ENCODE measurements around the gene AP2A2. TPM values are rescaled to one million over a fixed set of nuclear protein-coding genes. Genes with fewer than 3 reads are reported as not detected.

AP2A2 gene
- total RNA-seq, 1 experiment from 2014 or later = 123 TPM

DNA sequence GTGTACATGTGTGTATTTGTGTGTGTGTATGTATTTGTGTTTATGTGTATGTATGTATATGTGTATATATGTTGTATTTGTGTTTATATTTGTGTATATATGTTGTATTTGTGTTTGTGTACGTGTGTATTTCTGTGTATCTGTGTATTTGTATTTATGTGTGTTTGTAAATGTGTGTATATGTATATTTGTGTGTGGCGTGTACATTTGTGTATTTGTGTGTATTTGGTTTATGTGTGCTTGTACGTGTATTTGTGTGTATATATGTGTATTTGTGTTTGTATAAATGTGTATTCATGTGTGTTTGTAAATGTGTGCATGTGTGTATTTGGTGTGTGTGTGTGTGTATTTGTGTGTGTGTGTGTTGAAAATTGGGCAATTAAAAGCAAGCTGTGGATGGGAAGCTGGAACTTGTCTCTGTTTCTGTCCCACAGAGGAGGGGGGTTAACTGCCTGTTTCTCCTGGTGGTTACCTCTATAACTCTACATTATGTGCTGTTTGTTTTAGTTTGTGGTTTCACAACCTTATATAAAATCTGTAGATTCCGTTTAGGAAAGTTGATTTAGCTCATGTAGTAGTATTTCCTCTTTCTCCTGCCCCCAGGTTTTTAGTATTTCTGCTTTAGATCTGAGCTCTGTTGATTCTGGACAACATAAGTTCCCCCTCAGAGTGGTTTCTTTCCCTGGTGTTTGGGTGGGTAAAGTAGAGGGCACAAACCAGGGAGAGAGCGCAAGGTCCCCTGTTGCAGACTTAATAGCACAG is 28.9 kb downstream of the AP2A2 start:
- no peak overlapping the region for H3K4me3 ChIP-seq (ENCODE audit: low read depth in 2 of 2, low read length in 2 of 2)
- POLR2A ChIA-PET = no interaction called here
- CTCF ChIA-PET = no interaction called here
- intact Hi-C loops (cut with micrococcal nuclease; ENCODE audit: unreplicated experiment) (no loop called here), in situ Hi-C loops (cut with HindIII; ENCODE audit: low pct_unique_long_range_greater_than_20kb, low sequenced_read_pairs) (no loop called here)
- no peaks in the 10 kb centered on the region for H3K9me3 ChIP-seq (ENCODE audit: control insufficient read depth, insufficient read depth, low read depth, low read length)
- TF ChIP-seq SIN3A (IDR thresholded peaks at IDR 0.05; ENCODE audit: borderline replicate concordance, insufficient read depth, low read depth, low read length) (no peak), TCF7L2 (IDR thresholded peaks at IDR 0.05; ENCODE audit: low read depth, low read length) (no peak), POLR2AphosphoS5 (IDR thresholded peaks at IDR 0.05; ENCODE audit: low read depth, low read length) (no peak)
- TF ChIP-seq, protein P1, sequence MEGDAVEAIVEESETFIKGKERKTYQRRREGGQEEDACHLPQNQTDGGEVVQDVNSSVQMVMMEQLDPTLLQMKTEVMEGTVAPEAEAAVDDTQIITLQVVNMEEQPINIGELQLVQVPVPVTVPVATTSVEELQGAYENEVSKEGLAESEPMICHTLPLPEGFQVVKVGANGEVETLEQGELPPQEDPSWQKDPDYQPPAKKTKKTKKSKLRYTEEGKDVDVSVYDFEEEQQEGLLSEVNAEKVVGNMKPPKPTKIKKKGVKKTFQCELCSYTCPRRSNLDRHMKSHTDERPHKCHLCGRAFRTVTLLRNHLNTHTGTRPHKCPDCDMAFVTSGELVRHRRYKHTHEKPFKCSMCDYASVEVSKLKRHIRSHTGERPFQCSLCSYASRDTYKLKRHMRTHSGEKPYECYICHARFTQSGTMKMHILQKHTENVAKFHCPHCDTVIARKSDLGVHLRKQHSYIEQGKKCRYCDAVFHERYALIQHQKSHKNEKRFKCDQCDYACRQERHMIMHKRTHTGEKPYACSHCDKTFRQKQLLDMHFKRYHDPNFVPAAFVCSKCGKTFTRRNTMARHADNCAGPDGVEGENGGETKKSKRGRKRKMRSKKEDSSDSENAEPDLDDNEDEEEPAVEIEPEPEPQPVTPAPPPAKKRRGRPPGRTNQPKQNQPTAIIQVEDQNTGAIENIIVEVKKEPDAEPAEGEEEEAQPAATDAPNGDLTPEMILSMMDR (IDR thresholded peaks at IDR 0.05) = no peak
- TF ChIP-seq, protein P2, sequence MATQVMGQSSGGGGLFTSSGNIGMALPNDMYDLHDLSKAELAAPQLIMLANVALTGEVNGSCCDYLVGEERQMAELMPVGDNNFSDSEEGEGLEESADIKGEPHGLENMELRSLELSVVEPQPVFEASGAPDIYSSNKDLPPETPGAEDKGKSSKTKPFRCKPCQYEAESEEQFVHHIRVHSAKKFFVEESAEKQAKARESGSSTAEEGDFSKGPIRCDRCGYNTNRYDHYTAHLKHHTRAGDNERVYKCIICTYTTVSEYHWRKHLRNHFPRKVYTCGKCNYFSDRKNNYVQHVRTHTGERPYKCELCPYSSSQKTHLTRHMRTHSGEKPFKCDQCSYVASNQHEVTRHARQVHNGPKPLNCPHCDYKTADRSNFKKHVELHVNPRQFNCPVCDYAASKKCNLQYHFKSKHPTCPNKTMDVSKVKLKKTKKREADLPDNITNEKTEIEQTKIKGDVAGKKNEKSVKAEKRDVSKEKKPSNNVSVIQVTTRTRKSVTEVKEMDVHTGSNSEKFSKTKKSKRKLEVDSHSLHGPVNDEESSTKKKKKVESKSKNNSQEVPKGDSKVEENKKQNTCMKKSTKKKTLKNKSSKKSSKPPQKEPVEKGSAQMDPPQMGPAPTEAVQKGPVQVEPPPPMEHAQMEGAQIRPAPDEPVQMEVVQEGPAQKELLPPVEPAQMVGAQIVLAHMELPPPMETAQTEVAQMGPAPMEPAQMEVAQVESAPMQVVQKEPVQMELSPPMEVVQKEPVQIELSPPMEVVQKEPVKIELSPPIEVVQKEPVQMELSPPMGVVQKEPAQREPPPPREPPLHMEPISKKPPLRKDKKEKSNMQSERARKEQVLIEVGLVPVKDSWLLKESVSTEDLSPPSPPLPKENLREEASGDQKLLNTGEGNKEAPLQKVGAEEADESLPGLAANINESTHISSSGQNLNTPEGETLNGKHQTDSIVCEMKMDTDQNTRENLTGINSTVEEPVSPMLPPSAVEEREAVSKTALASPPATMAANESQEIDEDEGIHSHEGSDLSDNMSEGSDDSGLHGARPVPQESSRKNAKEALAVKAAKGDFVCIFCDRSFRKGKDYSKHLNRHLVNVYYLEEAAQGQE (IDR thresholded peaks at IDR 0.05; ENCODE audit: insufficient read depth in 1 of 2, low read depth in 2 of 2, low read length in 1 of 2) = no peak
- DNase-seq (ENCODE audit: low read depth, low spot score) = no peak
- H3K4me1 ChIP-seq (ENCODE audit: control insufficient read depth, insufficient read depth, low read length) = peaks cover 6% of the 10 kb centered on the region; the same call in 1 of the 2 replicates
- no peak for ATAC-seq
- no peaks in the 10 kb centered on the region for H3K27me3 ChIP-seq (ENCODE audit: control insufficient read depth, insufficient read depth, low read length)
- peaks cover 4% of the 10 kb centered on the region for H3K36me3 ChIP-seq (ENCODE audit: control insufficient read depth, insufficient read depth, low read length)
- BruUV-seq (replicated peaks) = no TSS peak
- no peak overlapping the region for H3K27ac ChIP-seq (ENCODE audit: low read length)

DNA sequence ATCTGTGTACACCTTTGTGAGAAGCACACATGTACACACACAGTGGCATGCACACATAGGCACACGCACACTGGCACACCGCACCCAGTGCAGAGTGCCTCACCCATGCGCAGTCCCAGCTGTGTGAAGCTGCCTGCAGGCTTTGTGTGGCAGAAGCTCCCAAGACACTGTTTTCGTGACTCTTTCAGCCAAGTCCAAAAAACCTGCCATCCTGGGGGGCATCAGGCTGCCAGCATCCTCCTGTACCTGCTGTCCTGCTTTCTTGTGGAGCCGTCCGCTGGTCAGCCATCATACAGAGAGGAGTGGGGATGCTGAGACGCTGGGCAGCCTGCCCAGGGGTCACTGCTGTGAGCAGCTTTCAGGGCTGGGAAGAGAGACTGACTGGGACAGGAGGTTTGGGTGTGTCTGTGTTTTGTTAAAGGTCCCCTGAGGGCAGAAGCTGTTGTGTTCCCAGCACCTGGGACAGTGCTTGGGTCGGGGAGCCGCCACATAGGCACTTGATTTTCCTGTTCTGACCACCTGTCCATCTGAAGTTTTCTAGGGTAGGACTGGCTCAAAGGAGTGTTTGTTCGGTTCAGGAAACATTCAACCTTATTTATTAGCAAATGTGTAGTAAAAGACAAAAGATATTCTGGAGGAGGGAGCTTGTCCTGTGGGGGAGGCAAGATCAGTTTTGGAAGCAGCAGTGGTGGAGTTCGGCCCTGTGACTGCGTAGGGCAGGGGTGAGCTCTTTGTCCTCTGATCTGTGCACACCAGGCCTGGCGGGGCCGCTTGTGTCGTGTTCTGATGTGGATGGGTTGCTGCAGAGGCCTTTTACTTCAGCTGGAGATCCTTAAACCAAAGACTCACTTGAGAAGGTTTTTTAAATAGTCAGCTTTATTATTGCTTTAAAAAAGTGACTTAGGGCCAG is 29.7 kb downstream of the AP2A2 start:
- BruUV-seq (replicated peaks) = no TSS peak
- Histone ChIP-seq H3K27me3 (ENCODE audit: control insufficient read depth, insufficient read depth, low read length) (no peaks in the 10 kb centered on the region), H3K36me3 (ENCODE audit: control insufficient read depth, insufficient read depth, low read length) (peaks cover 5% of the 10 kb centered on the region), H3K27ac (ENCODE audit: low read length) (no peak overlapping the region), H3K9me3 (ENCODE audit: control insufficient read depth, insufficient read depth, low read depth, low read length) (no peaks in the 10 kb centered on the region), H3K4me1 (ENCODE audit: control insufficient read depth, insufficient read depth, low read length) (peaks cover 6% of the 10 kb centered on the region; the same call in 1 of the 2 replicates), H3K4me3 (ENCODE audit: low read depth in 2 of 2, low read length in 2 of 2) (no peak overlapping the region)
- ChIA-PET POLR2A (interaction anchor here (0.5 to 0.6 kb wide), 2 partner anchors 20 to 40 kb away, joined by 3 read pairs; no protein-coding TSS in a partner anchor), CTCF (interaction anchor here (1.0 kb wide), 1 partner anchor 60 kb away, joined by 4 read pairs; no protein-coding TSS in a partner anchor)
- TF ChIP-seq, protein P1 (IDR thresholded peaks at IDR 0.05) = no peak
- TF ChIP-seq TCF7L2 (IDR thresholded peaks at IDR 0.05; ENCODE audit: low read depth, low read length) (no peak), POLR2AphosphoS5 (IDR thresholded peaks at IDR 0.05; ENCODE audit: low read depth, low read length) (no peak), SIN3A (IDR thresholded peaks at IDR 0.05; ENCODE audit: borderline replicate concordance, insufficient read depth, low read depth, low read length) (no peak)
- TF ChIP-seq, protein P2 (IDR thresholded peaks at IDR 0.05; ENCODE audit: insufficient read depth in 1 of 2, low read depth in 2 of 2, low read length in 1 of 2) = no peak
- in situ Hi-C loops (cut with HindIII; ENCODE audit: low pct_unique_long_range_greater_than_20kb, low sequenced_read_pairs) (no loop called here), intact Hi-C loops (cut with micrococcal nuclease; ENCODE audit: unreplicated experiment) (no loop called here)
- 0 out of 2 replicates have a peak, but pooled peaks have one; percentile 24 for ATAC-seq
- DNase-seq (ENCODE audit: low read depth, low spot score) = no peak
